ENCODE results near the gene GPR15. TPM values are rescaled to one million over a fixed set of nuclear protein-coding genes. Genes with fewer than 3 reads are reported as not detected.

The GPR15 gene
- total RNA-seq, 4 donors from 2014 or later = not detected

GRCh38 chr3:98553021-98553563, 21.3 kb downstream of the GPR15 start:
- TF ChIP-seq POLR2A (IDR thresholded peaks at IDR 0.05) (no peak), EP300 (IDR thresholded peaks at IDR 0.05) (no peak)
- peaks cover 5% of the 10 kb centered on the region for H3K27me3 ChIP-seq
- H3K27ac ChIP-seq = no peak overlapping the region
- no peak overlapping the region for H3K4me3 ChIP-seq
- DNase-seq (ENCODE audit: low spot score in 2 of 2) = no peak
- 37% methylated on average over 6 of the region's 6 CpGs for WGBS
- no peaks in the 10 kb centered on the region for H3K4me1 ChIP-seq
- H3K36me3 ChIP-seq = no peaks in the 10 kb centered on the region
- no peaks in the 10 kb centered on the region for H3K9me3 ChIP-seq

DNA sequence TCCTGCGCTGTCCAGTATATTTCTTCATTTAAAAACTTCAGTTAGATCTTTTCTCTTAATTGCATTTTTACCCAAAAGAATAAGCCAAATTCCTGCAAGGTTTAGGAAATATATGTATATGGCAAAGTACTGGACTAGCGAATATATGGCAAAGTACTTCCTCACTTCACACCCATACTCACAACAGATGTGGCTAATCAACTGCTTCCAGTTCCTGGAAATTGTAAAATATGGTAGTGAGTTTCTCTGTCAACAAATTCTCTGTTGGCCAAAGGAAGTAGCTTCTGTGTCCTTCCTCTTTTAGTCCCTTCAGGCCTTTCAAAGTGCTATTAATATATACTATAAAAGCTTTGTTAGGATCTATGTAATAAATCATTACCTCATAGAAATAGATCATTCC, 22.0 kb downstream of the GPR15 start:
- WGBS = 81% methylated on average over 2 of the region's 2 CpGs
- no peak for DNase-seq (ENCODE audit: low spot score in 2 of 2)
- peaks cover 5% of the 10 kb centered on the region for H3K27me3 ChIP-seq
- no peaks in the 10 kb centered on the region for H3K36me3 ChIP-seq
- no peak overlapping the region for H3K4me3 ChIP-seq
- no peaks in the 10 kb centered on the region for H3K9me3 ChIP-seq
- no peak for TF ChIP-seq POLR2A (IDR thresholded peaks at IDR 0.05)
- no peak for TF ChIP-seq CTCF (IDR thresholded peaks at IDR 0.05)
- TF ChIP-seq EP300 (IDR thresholded peaks at IDR 0.05) = no peak
- no peak for TF ChIP-seq POLR2AphosphoS5 (IDR thresholded peaks at IDR 0.05)
- no peaks in the 10 kb centered on the region for H3K4me1 ChIP-seq
- H3K27ac ChIP-seq = no peak overlapping the region

GRCh38 chr3:98554580-98554979, 22.8 kb downstream of the GPR15 start:
- H3K36me3 ChIP-seq = no peaks in the 10 kb centered on the region
- no peak overlapping the region for H3K27ac ChIP-seq
- H3K27me3 ChIP-seq = no peaks in the 10 kb centered on the region
- DNase-seq (ENCODE audit: low spot score in 2 of 2) = no peak
- 86% methylated on average over 2 of the region's 2 CpGs for WGBS
- no peaks in the 10 kb centered on the region for H3K4me1 ChIP-seq
- H3K4me3 ChIP-seq = no peak overlapping the region
- H3K9me3 ChIP-seq = no peaks in the 10 kb centered on the region
- TF ChIP-seq POLR2A (IDR thresholded peaks at IDR 0.05) = no peak
- TF ChIP-seq CTCF (IDR thresholded peaks at IDR 0.05) = no peak
- TF ChIP-seq EP300 (IDR thresholded peaks at IDR 0.05) = no peak
- TF ChIP-seq POLR2AphosphoS5 (IDR thresholded peaks at IDR 0.05) = no peak

GRCh38 chr3:98555025-98555379, 23.2 kb downstream of the GPR15 start:
- Histone ChIP-seq H3K4me3 (no peak overlapping the region), H3K9me3 (no peaks in the 10 kb centered on the region), H3K36me3 (no peaks in the 10 kb centered on the region), H3K27ac (no peak overlapping the region), H3K4me1 (no peaks in the 10 kb centered on the region), H3K27me3 (no peaks in the 10 kb centered on the region)
- TF ChIP-seq CTCF (IDR thresholded peaks at IDR 0.05) = no peak
- no peak for TF ChIP-seq POLR2A (IDR thresholded peaks at IDR 0.05)
- TF ChIP-seq POLR2AphosphoS5 (IDR thresholded peaks at IDR 0.05) = no peak
- no peak for TF ChIP-seq EP300 (IDR thresholded peaks at IDR 0.05)
- no peak for DNase-seq (ENCODE audit: low spot score in 2 of 2)
- WGBS = 88% methylated on average over 4 of the region's 4 CpGs

DNA sequence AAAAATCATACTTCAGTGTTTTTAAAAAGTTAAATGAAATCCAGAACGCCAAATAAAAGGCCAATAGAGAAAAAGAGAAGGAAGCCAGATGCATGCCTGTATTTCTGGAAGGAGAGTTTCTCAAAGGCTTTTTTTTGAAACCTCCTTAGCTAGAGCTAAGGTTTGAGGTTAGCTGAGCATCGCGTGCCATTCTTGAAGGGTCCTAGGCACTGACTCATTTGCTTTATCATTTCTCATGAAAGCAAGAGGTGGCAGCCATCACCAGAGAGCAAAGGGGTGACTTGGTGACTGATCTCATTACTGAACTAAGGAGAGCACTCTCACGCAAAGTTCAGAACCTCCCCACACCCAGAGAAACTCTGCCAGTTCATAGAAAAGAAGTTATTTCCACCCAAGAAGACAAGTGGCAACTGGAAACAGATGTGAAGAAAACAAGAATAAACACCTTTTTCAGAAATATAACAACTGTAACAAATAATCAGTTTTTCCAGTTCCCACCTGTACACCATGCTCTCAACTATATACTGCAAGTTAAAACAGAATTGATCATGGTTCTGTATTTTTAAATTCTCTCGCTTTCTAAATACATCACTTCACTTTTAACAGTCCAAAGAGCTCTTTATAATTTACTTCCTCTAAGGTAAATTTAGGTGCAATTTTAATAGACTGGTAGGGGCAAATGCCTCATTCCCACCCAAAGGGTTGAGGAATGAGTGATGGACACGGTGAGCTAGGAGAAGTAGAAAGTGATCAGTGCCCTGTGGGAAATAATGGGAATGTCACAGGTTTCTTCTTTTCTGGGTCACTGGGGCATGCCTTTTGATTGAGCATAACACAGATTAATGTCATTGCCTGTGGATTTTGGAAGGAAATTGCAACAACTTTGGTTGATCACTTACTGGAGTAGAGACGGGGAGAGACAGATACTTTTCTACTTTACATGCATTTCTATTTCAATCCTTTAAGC, 24.7 kb downstream of the GPR15 start:
- Histone ChIP-seq H3K27me3 (no peaks in the 10 kb centered on the region), H3K9me3 (no peaks in the 10 kb centered on the region), H3K4me1 (no peaks in the 10 kb centered on the region), H3K27ac (no peak overlapping the region), H3K4me3 (no peak overlapping the region), H3K36me3 (no peaks in the 10 kb centered on the region)
- DNase-seq (ENCODE audit: low spot score in 2 of 2) = no peak
- WGBS = 83% methylated on average over 7 of the region's 7 CpGs
- TF ChIP-seq EP300 (IDR thresholded peaks at IDR 0.05) (no peak), POLR2AphosphoS5 (IDR thresholded peaks at IDR 0.05) (no peak), POLR2A (IDR thresholded peaks at IDR 0.05) (no peak), CTCF (IDR thresholded peaks at IDR 0.05) (no peak)
